ENCODE data around the gene MAD1L1. TPM values are rescaled to one million over a fixed set of nuclear protein-coding genes. Genes with fewer than 3 reads are reported as not detected.
A peak's percentile ranks its signal among the peaks of the same experiment; 100 is the strongest.

MAD1L1 gene
- total and polyA plus RNA-seq, 2 of the 13 experiments (the other 11 are each of a cell fraction or from before 2014, with no cell fraction given): 17.4 to 64.7 TPM

DNA sequence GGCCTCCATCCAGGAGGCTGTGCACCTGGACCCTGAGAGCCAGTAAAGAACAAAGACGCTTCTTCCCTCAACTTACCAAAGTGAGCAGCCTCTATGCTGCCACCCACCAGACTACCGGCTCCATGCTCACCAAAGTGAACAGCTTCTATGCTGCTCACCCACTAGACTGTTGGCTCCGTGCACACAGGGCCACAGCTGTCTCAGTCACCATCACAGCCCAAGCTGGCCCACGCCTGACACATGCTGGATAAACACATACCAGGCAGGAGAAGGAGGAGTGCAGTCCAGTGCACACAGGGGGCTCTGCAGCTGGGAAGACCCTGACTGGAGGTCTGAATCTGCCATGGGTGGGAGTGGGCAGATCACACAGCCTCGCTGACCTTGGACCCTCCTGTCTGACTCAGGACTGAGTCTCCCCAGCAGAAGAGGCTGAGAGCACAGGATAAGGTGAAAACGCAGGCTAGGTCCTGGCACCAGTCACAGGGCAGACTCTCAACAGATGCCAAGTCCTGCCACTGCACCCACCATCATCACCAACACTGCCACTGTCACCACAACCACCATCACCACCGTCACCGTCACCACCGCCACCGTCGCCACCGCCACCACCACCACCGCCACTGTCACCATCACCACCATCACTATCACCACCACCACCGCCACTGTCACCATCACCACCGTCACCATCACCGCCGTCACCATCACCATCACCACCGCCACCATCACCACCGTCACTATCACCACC is 130.9 kb downstream of the MAD1L1 start:
- no peaks in the 10 kb centered on the region for H4K20me1 ChIP-seq (ENCODE audit: insufficient read depth, low read length)
- WGBS (ENCODE audit: low lambda C conversion rate): 89% methylated on average over 14 of the region's 19 CpGs
- peaks cover 2 to 16% of the 10 kb centered on the region in 2 experiments; a peak in 2 of 5 replicates for H3K36me3 ChIP-seq (replicated peaks in 1 of 2; ENCODE audit: control insufficient read depth in 1 of 2, insufficient read depth in 2 of 2, low read length in 2 of 2)
- H3K27me3 ChIP-seq (ENCODE audit: control insufficient read depth in 1 of 2, insufficient read depth in 2 of 2, low read length in 2 of 2): no peaks in the 10 kb centered on the region
- H3K27ac ChIP-seq (ENCODE audit: extremely low read length, insufficient read depth, low read length): no peak overlapping the region
- BruUV-seq (replicated peaks): no TSS peak
- H3K9ac ChIP-seq (ENCODE audit: insufficient read depth, low read depth, low read length): no peak overlapping the region
- peaks cover 20% of the 10 kb centered on the region for H3K4me1 ChIP-seq (ENCODE audit: insufficient read depth, low read length)
- FAIRE-seq (no peak), ATAC-seq (no peak), DNase-seq (ENCODE audit: low spot score) (no peak)
- ChIA-PET POLR2A (no interaction called here), CTCF (ENCODE audit: low intra/inter-chr PET ratio, low total read pairs) (no interaction called here)
- no peaks in the 10 kb centered on the region for H3K9me3 ChIP-seq (ENCODE audit: low read length)
- H3K79me2 ChIP-seq (ENCODE audit: insufficient read depth, low read length): no peaks in the 10 kb centered on the region
- TF ChIP-seq NFKB2 (CRISPR knock-in tag; IDR thresholded peaks at IDR 0.05; ENCODE audit: borderline replicate concordance): no peak
- TF ChIP-seq ZBTB37 (CRISPR knock-in tag; IDR thresholded peaks at IDR 0.05): 0 out of 2 replicates have a peak, but pooled peaks have one; percentile 32
- no peak overlapping the region for H3K4me2 ChIP-seq (ENCODE audit: low read depth, low read length)
- H3K4me3 ChIP-seq (replicated peaks in 1 of 3; ENCODE audit: insufficient read depth in 1 of 3, low read depth in 2 of 3, low read length in 3 of 3): no peak overlapping the region
- intact Hi-C loops (cut with micrococcal nuclease; ENCODE audit: unreplicated experiment) (loop anchor here (10.0 kb wide), 1 partner anchor 53 kb away; no protein-coding TSS in a partner anchor), in situ Hi-C loops (cut with HindIII; ENCODE audit: extremely low pct_ligation_motif_present, low pct_unique_long_range_greater_than_20kb) (loop anchor here (5.0 kb wide), 1 partner anchor 105 kb away; no protein-coding TSS in a partner anchor)
- H2AFZ ChIP-seq (ENCODE audit: low read length): no peak overlapping the region

DNA sequence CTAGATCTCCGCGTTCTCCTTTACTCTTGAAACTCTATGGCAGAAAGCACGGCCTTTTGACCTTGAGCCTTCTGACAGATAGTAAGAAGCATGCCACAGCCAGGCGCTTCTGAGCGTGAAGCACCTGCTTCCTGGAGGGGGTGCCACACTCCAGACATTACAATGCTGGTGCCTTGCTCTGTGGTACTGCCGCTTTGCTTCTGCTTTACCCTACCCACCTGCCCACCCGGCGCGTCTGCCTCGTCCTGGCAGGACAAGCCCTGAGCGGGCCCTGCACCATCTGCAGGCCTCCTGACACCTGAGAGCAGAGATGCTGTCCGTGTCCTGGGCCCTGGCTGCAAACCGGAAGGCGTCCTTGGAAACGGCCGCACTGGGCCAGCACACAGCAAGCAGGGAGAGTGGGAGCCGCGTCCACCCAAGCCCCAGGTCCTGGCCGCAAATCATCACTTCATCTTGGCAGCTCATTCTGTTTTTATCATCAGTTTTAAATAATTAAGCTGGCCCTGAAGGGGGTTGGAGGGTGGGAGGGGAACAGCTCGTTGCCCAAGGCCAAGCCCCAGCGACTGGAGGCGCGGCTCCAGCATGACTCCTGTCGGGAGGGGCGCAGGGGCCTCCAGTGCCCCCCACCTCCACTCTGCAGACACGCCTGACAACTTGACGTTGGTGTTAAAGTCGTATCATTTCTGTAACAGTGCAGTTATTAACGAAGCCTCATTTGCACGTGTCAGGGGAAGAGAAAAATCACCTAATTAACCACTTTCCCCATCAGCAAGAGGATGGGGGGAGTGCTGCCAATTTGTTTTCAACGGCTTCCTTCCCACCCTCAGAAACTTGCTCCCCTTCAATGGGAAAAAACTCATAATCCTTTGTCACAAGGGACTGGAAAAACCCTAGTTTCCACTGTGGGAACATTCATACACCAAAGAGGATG is 132.2 kb downstream of the MAD1L1 start:
- H2AFZ ChIP-seq (ENCODE audit: low read length): no peak overlapping the region
- FAIRE-seq (peak; percentile 15), DNase-seq (ENCODE audit: low spot score) (peak; percentile 58), ATAC-seq (peak; percentile 59)
- no peaks in the 10 kb centered on the region for H3K79me2 ChIP-seq (ENCODE audit: insufficient read depth, low read length)
- no peak overlapping the region for H3K27ac ChIP-seq (ENCODE audit: extremely low read length, insufficient read depth, low read length)
- intact Hi-C loops (cut with micrococcal nuclease; ENCODE audit: unreplicated experiment) (loop anchor here (10.0 kb wide), 1 partner anchor 54 kb away; no protein-coding TSS in a partner anchor), in situ Hi-C loops (cut with HindIII; ENCODE audit: extremely low pct_ligation_motif_present, low pct_unique_long_range_greater_than_20kb) (loop anchor here (5.0 kb wide), 1 partner anchor 107 kb away; no protein-coding TSS in a partner anchor)
- H3K9me3 ChIP-seq (ENCODE audit: low read length): no peaks in the 10 kb centered on the region
- no peaks in the 10 kb centered on the region for H4K20me1 ChIP-seq (ENCODE audit: insufficient read depth, low read length)
- H3K36me3 ChIP-seq (replicated peaks in 1 of 2; ENCODE audit: control insufficient read depth in 1 of 2, insufficient read depth in 2 of 2, low read length in 2 of 2): peaks cover 2 to 16% of the 10 kb centered on the region in 2 experiments; a peak in 2 of 5 replicates
- H3K4me3 ChIP-seq (replicated peaks in 1 of 3; ENCODE audit: insufficient read depth in 1 of 3, low read depth in 2 of 3, low read length in 3 of 3): no peak overlapping the region
- no peaks in the 10 kb centered on the region for H3K27me3 ChIP-seq (ENCODE audit: control insufficient read depth in 1 of 2, insufficient read depth in 2 of 2, low read length in 2 of 2)
- peaks cover 20% of the 10 kb centered on the region for H3K4me1 ChIP-seq (ENCODE audit: insufficient read depth, low read length)
- no peak overlapping the region for H3K9ac ChIP-seq (ENCODE audit: insufficient read depth, low read depth, low read length)
- BruUV-seq (replicated peaks): no TSS peak
- POLR2A ChIA-PET: no interaction called here
- H3K4me2 ChIP-seq (ENCODE audit: low read depth, low read length): no peak overlapping the region
- CTCF ChIA-PET (ENCODE audit: low intra/inter-chr PET ratio, low total read pairs): no interaction called here
- 95% methylated on average over 26 of the region's 31 CpGs for WGBS (ENCODE audit: low lambda C conversion rate)
- TF ChIP-seq ZNF44 (CRISPR knock-in tag; IDR thresholded peaks at IDR 0.05) (no peak), MAX (IDR thresholded peaks at IDR 0.05) (peak; percentile 55), FOXK1 (CRISPR knock-in tag; IDR thresholded peaks at IDR 0.05; ENCODE audit: borderline replicate concordance, low read depth) (no peak), ZNF350 (CRISPR knock-in tag; IDR thresholded peaks at IDR 0.05; ENCODE audit: borderline replicate concordance, low read depth) (no peak), MXD4 (CRISPR knock-in tag; IDR thresholded peaks at IDR 0.05) (peak; percentile 68; the same call in 1 of the 2 replicates), KLF11 (CRISPR knock-in tag; IDR thresholded peaks at IDR 0.05) (no peak), SAP130 (CRISPR knock-in tag; IDR thresholded peaks at IDR 0.05; ENCODE audit: low read depth) (peak; percentile 60), KAT8 (CRISPR knock-in tag; IDR thresholded peaks at IDR 0.05) (0 out of 2 replicates have a peak, but pooled peaks have one; percentile 17), FOXK2 (IDR thresholded peaks at IDR 0.05) (no peak), ZNF703 (CRISPR knock-in tag; IDR thresholded peaks at IDR 0.05; ENCODE audit: borderline replicate concordance) (no peak)
- TF ChIP-seq, protein P1, sequence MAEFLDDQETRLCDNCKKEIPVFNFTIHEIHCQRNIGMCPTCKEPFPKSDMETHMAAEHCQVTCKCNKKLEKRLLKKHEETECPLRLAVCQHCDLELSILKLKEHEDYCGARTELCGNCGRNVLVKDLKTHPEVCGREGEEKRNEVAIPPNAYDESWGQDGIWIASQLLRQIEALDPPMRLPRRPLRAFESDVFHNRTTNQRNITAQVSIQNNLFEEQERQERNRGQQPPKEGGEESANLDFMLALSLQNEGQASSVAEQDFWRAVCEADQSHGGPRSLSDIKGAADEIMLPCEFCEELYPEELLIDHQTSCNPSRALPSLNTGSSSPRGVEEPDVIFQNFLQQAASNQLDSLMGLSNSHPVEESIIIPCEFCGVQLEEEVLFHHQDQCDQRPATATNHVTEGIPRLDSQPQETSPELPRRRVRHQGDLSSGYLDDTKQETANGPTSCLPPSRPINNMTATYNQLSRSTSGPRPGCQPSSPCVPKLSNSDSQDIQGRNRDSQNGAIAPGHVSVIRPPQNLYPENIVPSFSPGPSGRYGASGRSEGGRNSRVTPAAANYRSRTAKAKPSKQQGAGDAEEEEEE (CRISPR knock-in tag; IDR thresholded peaks at IDR 0.05; ENCODE audit: borderline replicate concordance): no peak

Measured in HepG2 (cell line).